Cardiac fibroblast (primary cell): Measurements from ENCODE around the gene SNED1.

Source experiments
- DNase-seq, 2 donors: peaks; one replicate each; pipeline versions ENCODE4 v3.0.0 to v3.0.0-alpha.2; 2010; ENCODE audit warnings: low read depth in 2 of 2
- H3K4me3 ChIP-seq, 2 donors: replicated peaks in 1 of 2; 1 replicate in 1 of 2; 2 replicates in 1 of 2; pipeline ENCODE4 v1.5.1; 2011; ENCODE audit warnings: low read depth in 2 of 2, low read length in 2 of 2, mild to moderate bottlenecking in 2 of 2, moderate library complexity in 1 of 2
- CTCF ChIP-seq: IDR thresholded peaks from one replicate; pipeline ENCODE4 v1.5.1; 2011; ENCODE audit warnings: low read depth, mild to moderate bottlenecking, low read length, inconsistent platforms

Gene SNED1

GRCh38 chr2:241067501-241068135 lies 69.2 kb downstream of the SNED1 start:
- no peak for TF ChIP-seq CTCF
- no peak overlapping the region for H3K4me3 ChIP-seq
- no peak for DNase-seq

- DNase-seq = no peak
- TF ChIP-seq CTCF = no peak
- H3K4me3 ChIP-seq = no peak overlapping the region
Observed at GRCh38 chr2:241068136-241068941, 69.9 kb downstream of the SNED1 start.

- TF ChIP-seq CTCF = no peak
Observed at GRCh38 chr2:241068942-241069810, 70.8 kb downstream of the SNED1 start.

GRCh38 chr2:241069821-241070281 lies 71.4 kb downstream of the SNED1 start:
- DNase-seq = no peak
- TF ChIP-seq CTCF = no peak
- H3K4me3 ChIP-seq = no peak overlapping the region

More at GRCh38 chr2:241068942-241069810, 70.8 kb downstream of the SNED1 start:
- H3K4me3 ChIP-seq = no peak overlapping the region
- DNase-seq = no peak

- DNase-seq = no peak
- H3K4me3 ChIP-seq = no peak overlapping the region
- TF ChIP-seq CTCF = no peak
Observed at GRCh38 chr2:241070361-241070760, 71.9 kb downstream of the SNED1 start.

- DNase-seq = no peak
- no peak for TF ChIP-seq CTCF
- H3K4me3 ChIP-seq = no peak overlapping the region
Observed at GRCh38 chr2:241070811-241071676, 72.6 kb downstream of the SNED1 start.
